SKM-1 (cell line): ENCODE measurements around the gene RBM20.
A peak's percentile ranks its signal among the peaks of the same experiment; 100 is the strongest.
"Not testable (repeated sequence)": the region's sequence is repeated elsewhere in the genome, so short reads cannot be mapped to it uniquely, and the experiment has no call there.

ENCODE experiments used
- DNase-seq: peaks from one replicate; lab custom pipeline; 2025; ENCODE audit not compliant: unreplicated experiment; lab: John Stamatoyannopoulos, UW

The RBM20 gene

DNA sequence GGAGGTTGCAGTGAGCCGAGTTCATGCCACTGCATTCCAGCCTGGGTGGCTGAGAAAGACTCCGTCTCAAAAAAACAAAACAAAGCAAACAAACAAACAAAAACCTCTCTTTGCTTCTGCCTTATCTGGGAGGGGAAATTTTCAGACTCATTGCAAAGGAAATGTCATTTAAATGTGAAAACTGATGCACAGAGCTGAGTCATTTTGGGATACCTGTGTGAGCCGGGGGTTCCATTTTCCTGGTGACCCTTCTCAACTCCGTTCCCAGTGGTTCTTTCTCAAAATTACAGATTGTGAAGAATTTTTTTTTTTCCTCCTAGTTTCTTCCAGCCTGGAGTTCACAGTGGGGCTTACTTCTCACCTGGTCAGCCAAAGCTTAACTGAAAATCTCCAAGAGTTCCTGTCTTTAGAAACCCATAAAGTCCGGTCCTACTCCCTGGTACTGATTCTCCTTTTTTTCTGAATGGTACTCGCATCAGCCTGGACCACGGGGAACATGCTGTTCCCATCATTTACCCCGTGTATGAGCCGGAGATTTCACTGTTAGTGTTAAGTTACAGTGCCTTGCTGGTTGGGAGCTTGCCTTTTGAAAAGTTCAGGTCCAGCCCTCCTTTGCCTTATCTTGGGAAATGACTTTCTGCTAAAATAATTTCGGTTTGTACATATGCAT lies 56.9 kb downstream of the RBM20 start:
- no peak for DNase-seq

DNA sequence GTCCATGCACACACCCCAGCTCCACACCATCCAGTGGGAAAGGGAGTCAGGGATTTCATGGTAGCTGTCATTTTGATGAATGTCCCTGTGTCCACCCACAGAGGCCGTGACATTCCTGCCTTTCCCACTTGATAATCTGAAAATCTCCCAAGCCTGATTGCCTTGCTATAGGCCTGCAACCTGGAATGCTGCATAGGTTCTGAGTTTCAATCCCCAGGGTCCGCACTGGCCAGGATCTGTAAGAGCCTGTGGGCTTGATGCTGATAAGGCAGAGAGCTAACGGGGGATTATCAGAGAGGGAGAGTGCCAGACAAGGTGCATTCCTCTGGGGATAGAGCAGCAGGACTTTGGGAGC lies 57.5 kb downstream of the RBM20 start:
- no peak for DNase-seq

DNA sequence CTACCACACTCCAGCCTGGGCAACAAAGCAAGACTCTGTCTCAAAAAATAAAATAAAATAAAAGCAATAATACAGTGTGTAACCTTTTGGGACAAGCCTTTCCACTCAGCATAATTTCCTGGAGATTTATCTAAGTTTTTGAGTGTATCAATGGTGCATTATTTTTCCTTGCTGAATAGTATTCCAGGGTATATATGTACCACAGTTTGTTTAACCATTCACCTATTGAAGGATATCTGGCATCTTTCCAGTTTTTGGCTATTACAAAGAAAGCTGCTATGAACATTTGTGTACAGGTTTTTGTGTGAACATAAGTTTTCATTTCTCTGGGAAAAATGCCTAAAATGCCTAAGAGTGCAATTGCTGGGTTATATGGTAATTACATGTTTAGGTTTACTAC lies 59.9 kb downstream of the RBM20 start:
- no peak for DNase-seq

DNA sequence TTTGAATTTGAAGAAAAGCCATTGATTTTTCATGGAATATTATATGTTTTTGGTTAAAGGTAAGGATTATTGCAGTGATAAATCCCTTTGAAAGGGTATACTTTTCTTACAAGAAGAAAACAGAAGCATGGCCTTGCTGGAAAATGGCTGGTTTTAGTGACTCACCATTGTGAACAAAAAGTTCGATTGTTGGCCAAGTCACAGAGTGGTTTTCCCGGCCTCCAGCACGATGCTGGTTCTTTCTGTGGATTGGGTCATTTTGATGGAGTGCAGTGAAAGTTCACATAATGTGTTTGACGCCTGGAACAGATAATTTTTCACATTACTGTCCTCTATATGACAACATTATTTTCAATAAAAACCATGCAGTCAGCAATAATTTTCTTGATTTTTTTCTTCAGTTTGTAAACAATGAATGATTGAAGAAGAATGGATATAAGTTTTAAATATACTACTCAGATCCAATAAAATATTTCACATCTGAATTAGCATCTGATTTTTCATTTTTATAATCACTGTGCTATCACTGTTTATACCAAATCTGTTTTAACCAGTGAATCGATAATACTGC lies 60.9 kb downstream of the RBM20 start:
- DNase-seq, result no peak

DNA sequence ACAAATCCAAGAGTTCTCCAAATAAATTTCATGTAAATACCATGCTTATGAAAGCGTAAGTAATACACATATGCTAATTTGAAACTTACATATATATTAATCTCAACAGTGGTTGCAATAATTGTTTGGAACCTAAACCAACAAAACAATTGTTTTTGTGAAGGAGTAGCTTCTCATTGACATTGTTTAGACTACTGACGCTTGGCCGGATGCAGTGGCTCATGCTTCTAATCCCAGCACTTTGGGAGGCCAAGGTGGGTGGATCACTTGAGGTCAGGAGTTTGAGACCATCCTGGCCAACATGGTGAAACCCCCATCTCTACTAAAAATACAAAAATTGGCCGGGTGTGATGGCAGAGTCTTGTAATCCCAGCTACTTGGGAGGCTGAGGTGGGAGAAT lies 61.5 kb downstream of the RBM20 start:
- DNase-seq, result not testable (repeated sequence)

DNA sequence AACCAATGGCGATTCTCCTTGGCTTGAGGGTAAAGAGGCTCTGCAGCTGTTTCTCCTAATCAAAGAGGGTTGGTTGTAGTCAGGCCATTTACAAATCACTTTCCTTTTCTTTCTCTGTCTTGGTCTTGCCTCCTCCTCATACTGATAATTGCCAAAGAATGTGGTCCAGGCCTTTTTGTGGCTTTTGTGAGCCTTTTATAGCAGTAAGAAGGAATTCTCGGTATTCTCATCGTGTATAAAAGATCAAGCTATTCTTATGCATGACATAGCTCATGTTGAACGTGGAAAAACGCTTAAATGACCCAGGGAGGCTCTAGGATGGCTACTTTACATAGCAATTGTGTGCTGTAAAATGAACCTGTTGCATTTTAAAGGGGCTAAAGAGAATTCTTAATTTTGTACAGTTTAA lies 62.6 kb downstream of the RBM20 start:
- DNase-seq, result no peak

DNA sequence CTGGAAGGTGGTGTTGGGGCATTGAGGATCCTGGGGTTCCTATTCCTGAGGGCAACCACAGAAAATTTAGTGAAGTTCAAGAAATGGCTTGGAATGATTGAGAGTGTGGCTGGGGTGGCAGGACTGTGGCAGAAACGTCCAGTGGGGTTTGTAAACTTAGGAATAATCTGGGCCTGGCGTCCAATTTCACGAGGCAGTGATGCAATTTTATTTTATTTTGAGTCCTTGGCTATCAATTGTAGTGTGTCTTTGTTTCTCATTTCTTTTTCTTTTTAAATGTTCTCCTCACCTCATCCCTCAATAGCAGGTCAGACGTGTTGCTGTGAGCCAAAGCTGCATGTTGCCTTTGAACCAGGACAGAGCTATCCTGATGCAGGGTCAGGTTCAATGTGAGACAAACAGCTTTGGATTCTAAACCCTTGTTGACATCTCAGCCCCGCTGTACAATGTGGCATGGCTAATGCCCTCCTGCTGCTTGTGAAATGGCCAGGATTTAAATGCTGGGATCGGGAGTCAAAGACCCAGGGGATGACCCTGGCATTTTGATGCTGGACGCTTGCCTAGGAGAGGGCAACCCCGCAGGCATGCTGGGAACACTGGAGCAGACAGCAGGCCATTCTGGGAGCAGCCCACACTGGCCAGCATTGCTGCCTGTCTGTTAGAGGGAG lies 64.8 kb downstream of the RBM20 start:
- DNase-seq, result no peak

DNA sequence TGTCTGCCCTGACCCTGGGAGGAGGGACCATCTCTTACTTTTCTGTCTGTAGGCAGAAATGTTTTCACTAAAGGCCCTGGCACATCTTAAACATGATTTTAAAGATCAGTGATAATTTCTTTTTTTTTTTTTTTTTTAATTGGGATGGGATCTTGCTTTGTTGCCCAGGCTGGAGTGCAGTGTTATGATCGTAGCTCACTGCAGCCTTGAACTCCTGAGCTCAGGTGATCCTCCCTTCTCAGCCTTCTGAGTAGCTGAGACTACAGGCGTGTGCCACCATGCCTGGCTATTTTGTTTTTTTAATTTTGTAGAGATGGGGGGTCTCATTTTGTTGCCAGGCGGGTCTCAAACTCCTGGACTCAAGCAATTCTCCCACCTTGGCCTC lies 65.3 kb downstream of the RBM20 start:
- no peak for DNase-seq

DNA sequence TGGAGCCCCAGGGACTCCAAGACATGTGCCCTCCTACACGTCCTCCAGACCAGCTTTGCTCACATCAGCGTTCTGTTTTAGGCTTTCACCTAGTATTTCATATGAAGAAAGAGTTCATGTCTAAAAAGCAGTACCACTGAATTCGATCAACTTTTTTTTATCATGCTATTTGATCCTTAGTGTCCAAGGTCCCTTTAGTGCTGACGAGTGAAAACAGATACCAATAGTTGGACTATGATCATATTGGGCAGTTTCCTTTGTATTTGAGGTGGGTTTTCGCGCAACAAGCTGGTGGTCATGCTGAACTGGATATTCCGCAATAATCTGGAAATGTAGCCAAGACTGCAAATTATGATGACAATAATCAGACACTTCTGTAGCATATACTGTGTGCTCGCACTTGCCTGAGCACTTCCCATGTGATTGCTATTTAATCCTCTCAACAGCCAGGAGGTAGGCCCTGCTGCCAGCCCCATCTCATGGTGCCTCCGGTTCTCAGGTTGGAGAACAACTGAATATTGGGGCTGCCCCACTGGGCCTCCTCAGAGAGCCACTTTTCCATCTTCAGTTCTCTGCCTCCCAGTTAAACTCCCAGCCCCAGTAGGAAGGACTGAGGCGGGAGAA lies 65.9 kb downstream of the RBM20 start:
- DNase-seq, result no peak

DNA sequence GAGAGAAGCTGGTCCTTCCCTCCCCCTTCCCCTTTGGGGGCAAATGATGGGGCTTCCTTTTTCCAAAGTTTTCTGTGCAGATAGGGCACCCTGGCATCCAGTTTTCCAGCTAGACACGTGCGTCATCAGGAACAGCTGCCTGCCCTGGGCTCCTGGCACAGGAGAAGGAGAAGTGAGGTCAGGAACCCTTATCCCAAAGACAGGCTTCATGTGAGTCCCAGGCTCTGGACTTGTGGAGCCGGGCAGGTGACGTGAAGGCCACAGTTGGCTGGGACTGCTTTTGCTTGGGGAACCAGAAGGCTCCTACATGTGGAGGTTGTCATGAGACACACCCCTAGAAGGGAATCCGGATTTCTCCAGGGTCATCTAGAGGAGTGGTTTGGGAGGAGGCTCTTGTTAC lies 66.5 kb downstream of the RBM20 start:
- no peak for DNase-seq

DNA sequence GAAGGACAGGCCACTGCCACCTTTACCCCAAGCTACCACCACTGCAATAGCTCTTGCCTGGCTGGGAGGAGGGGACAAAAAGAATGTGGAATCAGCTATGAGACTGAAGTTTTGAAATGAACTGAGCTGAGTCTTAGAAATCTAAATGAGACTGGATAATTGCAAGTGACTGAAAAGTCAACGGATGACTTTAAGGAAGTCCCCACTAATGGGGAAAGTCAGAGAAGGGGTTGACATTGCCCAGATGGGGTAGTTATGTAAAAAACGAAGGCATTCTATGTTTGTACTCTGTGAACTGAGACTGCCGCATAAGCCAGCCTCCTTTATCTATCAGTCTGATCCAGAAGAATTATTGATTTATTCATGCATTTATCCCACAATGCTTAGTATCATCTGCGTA lies 67.2 kb downstream of the RBM20 start:
- DNase-seq, result no peak

DNA sequence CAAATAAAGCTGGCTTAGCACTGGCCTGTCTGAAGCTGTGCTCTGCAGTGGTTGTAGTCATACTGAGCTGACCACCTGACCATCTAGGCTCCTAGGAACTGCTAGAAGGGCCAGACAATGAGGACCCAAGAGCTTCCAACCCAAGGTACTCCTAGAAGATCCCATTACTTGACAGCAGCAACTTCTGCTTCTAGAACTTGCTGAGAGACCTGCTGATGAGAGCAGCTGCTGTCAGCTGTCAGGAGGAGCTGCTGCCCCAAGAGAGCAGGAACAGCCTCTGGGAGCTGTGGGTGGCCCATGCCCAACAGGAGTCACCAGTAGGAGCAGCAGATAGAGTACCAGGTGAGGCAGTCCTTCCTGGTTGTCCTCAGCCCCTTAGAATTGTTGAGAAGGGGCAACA lies 70.2 kb downstream of the RBM20 start:
- DNase-seq, result no peak

DNA sequence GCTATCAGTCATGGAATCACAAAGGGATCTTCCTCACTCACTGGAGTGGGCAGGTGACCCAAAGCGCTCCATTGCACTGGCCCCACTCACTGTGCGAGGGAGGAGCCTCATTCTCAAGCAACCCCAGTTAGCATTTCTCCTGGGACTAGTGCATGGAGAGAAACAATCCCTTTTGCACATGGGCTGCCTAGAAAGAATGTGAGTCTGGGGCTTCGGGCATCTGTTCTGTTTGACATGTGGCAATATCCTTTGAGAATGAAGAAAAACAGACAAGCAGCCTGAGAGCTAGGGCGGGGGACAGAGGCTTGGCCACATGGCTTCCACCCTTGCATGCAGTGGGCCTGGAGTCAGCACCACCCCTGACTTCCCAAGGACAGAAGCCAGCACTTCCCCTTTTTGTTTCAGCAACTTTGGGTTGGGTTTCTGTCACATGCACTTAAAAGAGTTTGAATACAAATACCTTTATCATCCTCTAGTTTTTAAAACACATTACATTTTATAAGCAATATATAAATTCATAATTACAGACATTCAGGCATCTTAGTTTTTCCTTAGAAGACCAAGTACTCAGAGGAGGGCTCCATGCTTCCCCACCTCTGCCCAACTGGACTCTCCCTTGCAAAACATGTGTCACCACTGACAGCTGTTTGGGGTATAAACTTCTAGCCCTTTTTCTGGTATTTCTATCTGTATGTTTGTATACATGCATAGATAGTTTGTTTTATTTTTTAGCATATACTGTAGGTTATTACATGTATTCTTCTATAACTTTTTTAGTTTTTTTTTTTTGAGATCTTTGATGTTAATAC lies 73.8 kb downstream of the RBM20 start:
- peak; percentile 71 for DNase-seq

DNA sequence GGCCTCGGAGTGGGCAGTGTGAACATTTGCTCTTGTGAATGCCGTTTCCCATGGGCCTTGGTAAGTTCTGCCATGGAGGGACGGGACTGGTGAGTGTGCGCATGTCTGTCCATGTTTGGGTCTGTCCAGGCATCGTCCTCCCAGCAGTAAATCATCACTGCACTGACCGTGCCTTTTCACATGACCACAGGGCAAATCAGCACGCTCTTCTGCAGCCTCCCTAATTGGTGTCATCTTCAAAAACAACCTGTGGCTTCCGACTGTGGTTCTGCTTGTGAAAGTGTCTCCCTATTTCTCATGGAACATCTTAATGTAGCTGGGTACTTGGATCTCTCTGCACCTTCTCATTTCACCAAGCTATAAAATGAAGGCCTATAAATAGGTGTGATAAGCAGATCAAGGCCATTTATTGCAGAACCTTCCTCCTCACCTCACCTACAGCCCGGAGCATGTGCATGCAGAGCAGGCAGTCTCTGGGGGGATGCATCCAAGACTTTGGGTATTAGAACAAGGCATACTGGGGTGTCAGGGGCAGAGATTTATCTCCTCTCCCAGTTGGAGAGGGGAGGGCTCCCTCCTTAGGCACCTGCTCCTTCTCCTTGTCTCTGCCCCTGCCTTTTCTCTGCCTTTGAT lies 77.4 kb downstream of the RBM20 start:
- DNase-seq, result no peak

DNA sequence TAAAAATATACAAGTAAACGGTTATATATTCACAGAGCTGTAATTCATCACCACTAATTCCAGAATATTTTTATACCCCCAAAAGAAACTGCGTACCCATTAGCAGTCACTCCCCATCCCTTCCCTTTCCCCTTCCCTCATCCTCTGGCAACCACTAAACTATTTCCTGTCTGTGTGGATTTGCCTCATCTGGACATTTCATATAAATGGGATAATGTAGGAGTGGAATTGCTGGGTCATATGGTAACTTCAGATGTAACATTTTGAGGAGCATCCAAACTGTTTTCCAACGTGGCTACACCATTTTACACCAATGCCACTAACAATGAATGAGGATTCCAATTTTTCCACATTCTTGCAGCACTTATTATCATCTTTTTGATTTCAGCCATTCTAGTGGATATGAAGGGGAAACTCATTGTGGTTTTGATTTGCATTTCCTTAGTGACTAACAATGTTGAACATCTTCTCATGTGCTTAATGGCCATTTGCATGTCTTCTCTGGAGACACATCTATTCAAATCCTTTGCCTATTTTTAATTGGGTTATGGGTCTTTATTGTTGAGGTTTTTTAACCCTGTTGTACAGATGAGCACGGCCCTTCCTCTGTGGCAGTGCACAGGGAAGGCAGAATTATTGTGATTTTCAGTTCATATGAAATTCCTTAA lies 79.2 kb downstream of the RBM20 start:
- no peak for DNase-seq

DNA sequence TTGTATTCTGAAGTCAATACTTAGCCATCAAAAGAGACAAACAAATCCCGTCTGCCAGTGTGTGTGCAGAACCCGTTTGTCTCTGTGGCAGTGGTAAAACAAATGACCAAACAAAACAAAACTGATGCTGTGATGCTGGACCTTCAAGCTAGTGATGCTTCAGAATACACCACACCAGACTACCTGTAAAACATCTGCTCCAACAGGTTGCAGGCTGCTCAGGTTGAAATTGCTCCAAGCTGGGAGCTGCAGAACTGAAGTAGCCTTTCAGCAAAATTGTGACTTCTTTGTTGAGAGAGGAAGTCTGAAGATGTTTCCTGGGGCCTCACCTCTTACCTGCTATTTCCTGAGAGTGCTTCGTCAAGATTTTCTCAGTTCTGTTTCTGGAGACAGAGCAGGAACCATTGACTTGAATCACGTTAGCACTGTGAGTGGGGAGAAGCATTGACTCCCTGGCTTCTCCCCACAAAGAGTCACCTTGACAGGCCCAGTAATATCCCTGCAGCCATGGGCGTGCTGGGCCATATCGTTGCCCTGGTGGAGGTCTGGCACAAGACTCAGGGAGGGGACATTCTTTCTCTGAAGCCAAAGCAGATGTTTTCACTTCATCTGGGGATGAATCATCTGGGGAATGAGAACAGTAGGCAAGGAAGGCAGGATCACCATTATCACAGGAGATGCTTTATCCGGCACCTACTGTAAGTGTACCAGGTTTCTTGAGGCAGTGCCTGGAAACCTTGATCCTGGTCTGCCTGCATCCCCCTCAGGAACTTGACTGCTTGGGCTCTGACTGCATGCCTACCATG lies 80.2 kb downstream of the RBM20 start:
- no peak for DNase-seq

DNA sequence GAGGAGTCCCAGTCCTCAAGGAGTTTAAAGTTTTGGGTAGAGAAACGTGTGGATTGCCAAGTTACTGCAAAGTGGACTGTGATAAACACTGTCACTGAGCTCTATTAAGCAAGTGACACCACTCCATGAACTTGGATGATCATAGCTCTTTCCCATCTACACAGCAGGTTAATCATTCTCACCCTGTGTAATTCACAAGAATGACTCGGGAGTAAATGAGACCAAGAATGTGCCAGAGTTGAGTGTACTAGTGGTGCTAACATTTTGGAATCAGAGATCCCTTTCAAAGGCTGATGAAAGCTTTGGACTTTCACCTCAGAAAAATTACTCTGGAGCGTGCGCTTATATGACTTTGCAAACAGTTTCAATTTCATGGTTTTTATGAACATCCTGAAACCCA lies 80.8 kb downstream of the RBM20 start:
- DNase-seq, result no peak

DNA sequence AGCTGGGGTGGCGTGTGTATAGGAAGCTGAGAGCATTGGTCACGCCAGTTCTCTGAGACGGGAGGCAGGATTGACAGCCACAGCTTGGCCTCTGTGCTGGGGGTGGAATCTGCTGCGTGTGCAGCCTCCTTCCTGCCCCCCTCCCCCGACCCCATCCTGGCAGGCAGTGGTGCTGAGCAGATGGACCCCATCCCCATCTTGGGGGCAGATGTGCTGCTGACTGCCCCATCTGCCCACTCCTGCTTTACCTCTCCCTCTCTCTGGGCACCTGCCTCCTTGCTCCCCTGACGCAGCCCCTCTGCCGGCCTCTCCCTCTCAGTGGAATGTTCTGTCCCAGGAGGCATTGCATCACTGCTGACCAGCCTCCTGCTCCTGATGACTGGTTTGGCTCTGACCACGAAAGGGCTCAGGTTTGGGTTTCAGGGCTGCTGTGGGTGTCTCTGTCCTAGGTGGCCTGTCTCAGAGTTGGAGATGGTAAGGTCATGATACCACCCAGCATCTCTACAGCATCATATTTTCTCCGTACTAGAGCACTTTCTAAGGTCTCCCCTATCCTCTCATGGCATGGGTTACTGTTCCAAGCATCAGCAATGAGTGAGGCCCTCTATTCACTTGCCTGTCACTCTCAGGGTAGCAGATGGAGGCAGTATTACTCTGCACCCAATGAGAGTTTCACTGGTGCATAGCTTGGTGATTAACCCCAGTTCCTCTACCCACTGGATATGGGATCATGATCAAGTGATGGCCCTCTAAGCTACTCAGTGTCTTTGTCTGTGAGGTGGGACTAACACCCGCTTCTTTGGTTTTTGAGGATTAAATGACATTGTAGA lies 81.9 kb downstream of the RBM20 start:
- no peak for DNase-seq

DNA sequence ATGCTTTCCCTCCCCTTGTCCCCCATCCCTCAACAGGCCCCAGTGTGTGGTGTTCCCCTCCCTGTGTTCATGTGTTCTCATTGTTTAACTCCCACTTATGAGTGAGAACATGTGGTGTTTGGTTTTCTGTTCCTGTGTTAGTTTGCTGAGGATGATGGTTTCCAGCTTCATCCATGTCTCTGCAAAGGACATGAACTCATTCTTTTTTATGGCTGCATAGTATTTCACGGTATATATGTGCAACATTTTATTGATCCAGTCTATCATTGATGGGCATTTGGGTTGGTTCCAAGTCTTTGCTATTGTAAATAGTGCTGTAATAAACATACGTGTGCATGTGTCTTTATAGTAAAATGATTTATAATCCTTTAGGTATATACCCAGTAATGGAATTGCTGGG lies 83.6 kb downstream of the RBM20 start:
- not testable (repeated sequence) for DNase-seq
